HG02840 (cell line): ENCODE data around the gene LRRC36.

Experiments
- ATAC-seq: cut with Tn5 transposase; IDR thresholded peaks from one replicate; pipeline ENCODE4 v1.9.1; 2021; ENCODE audit warnings: mild to moderate bottlenecking, moderate library complexity, moderate number of reproducible peaks; ENCODE audit not compliant: unreplicated experiment, low FRiP score

The LRRC36 gene

GRCh38 chr16:67388591-67388990, 62.0 kb downstream of the LRRC36 start:
- ATAC-seq: no peak

GRCh38 chr16:67389911-67390815, 63.5 kb downstream of the LRRC36 start:
- no peak for ATAC-seq

- no peak for ATAC-seq
Measured at GRCh38 chr16:67390816-67391423, 64.3 kb downstream of the LRRC36 start.

GRCh38 chr16:67391424-67392300, 65.0 kb downstream of the LRRC36 start:
- no peak for ATAC-seq

GRCh38 chr16:67392301-67393059, 65.9 kb downstream of the LRRC36 start:
- no peak for ATAC-seq

GRCh38 chr16:67393111-67393787, 66.6 kb downstream of the LRRC36 start, which contains the start of gene TPPP3:
TSS of gene TPPP3 (minus strand) at chr16:67393498. CDS start at chr16:67391111, 2,387 bp downstream.
- ATAC-seq: no peak

- ATAC-seq: no peak
Measured at GRCh38 chr16:67393788-67394154, 67.2 kb downstream of the LRRC36 start.

GRCh38 chr16:67394155-67395104, 67.8 kb downstream of the LRRC36 start:
- no peak for ATAC-seq

GRCh38 chr16:67395105-67395457, 68.5 kb downstream of the LRRC36 start:
- no peak for ATAC-seq

- no peak for ATAC-seq
Measured at GRCh38 chr16:67395458-67396158, 69.0 kb downstream of the LRRC36 start.

GRCh38 chr16:67396159-67397035, 69.8 kb downstream of the LRRC36 start:
- ATAC-seq: no peak

GRCh38 chr16:67397036-67397801, 70.6 kb downstream of the LRRC36 start:
- ATAC-seq: no peak

GRCh38 chr16:67397812-67398545, 71.4 kb downstream of the LRRC36 start:
- ATAC-seq: no peak

- ATAC-seq: no peak
Measured at GRCh38 chr16:67398546-67399217, 72.1 kb downstream of the LRRC36 start.

- ATAC-seq: no peak
Measured at GRCh38 chr16:67399218-67399733, 72.7 kb downstream of the LRRC36 start.
